Fibroblast of skin of back (primary cell): ENCODE measurements around the gene NPAT. TPM values are rescaled to one million over a fixed set of nuclear protein-coding genes. Genes with fewer than 3 reads are reported as not detected.

Experiments
- DNase-seq: peaks from one replicate; pipeline ENCODE4 v3.0.0-alpha.2; 2013
- polyA plus RNA-seq, 2 experiments: library from polyadenylated mRNA; unstranded; fragments of 120-200 nt; gene quantifications; one replicate each; pipeline ENCODE4 v1.2.1, GENCODE V29; 2013; ENCODE audit not compliant: insufficient read length in 2 of 2

NPAT gene
- polyA plus RNA-seq (2013, experiment 1 of 2; ENCODE audit: insufficient read length): 6.7 TPM
- polyA plus RNA-seq (2013, experiment 2 of 2; ENCODE audit: insufficient read length): 5.4 TPM

DNA sequence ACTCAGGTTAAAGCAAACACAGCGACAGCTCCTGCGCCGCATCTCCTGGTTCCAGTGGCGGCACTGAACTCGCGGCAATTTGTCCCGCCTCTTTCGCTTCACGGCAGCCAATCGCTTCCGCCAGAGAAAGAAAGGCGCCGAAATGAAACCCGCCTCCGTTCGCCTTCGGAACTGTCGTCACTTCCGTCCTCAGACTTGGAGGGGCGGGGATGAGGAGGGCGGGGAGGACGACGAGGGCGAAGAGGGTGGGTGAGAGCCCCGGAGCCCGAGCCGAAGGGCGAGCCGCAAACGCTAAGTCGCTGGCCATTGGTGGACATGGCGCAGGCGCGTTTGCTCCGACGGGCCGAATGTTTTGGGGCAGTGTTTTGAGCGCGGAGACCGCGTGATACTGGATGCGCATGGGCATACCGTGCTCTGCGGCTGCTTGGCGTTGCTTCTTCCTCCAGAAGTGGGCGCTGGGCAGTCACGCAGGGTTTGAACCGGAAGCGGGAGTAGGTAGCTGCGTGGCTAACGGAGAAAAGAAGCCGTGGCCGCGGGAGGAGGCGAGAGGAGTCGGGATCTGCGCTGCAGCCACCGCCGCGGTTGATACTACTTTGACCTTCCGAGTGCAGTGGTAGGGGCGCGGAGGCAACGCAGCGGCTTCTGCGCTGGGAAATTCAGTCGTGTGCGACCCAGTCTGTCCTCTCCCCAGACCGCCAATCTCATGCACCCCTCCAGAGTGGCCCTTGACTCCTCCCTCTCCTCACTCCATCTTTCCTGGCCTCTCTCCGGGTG lies at the start of gene NPAT, which contains the start of gene ATM:
Gene NPAT, minus strand, starts transcription at position 65 of the 774 bp plus-strand sequence. CDS start 102 bp downstream, outside the sequence.
Gene ATM, plus strand, starts transcription at position 494 of the 774 bp plus-strand sequence. CDS start 4,558 bp downstream, outside the sequence.
- DNase-seq: peak; percentile 99

DNA sequence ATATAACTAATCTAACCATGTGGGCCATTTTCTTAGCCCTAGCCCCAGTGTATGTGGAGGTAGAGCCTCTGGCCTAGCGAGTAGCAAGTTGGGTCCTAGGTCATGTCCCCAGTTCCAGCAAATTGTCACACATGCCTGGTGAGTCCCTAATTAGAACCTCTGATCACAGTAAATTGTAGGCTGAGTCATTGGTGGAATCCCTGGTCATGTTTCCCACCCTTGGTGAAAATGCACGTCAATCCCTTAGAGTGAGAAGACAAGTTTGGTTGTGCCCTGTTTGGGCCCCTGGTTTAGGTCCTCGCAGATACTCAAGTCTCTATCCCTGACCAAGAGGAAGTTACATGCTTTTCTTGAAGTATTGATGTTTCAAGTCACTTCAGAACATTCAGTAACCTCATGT lies 47.1 kb upstream of the NPAT start:
- DNase-seq: no peak

DNA sequence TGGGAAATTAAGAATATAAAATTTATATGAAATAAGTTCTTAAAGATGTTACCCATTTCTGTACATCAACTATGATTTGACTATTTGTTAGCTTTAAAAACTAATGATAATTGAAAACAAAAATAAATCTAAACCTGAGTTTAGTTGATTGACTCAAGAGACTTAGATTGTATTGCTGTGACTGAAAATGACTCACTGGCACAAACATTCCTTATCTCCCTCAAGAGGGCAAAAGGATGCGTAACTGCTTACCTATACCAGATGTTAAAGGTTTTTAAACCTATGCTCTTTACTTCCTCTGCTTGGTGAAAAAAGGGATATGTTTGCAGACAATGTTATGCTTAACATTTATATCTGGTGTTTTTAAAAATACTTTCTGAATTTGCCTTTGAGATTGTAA lies 30.7 kb upstream of the NPAT start:
- peak; percentile 2 for DNase-seq

DNA sequence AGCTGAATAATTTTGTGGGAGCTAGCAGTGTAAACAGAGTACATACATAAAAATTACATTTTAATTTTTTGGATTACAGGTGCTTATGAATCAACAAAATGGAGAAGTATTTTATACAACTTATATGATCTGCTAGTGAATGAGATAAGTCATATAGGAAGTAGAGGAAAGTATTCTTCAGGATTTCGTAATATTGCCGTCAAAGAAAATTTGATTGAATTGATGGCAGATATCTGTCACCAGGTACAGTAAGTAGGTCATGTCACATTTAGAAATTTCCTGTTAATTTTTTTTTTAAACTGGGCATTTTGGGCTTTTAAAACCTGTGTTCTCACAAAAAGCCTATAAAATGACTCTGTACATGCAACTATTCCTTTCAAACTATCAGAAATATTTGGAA lies 24.4 kb upstream of the NPAT start:
- DNase-seq: no peak

DNA sequence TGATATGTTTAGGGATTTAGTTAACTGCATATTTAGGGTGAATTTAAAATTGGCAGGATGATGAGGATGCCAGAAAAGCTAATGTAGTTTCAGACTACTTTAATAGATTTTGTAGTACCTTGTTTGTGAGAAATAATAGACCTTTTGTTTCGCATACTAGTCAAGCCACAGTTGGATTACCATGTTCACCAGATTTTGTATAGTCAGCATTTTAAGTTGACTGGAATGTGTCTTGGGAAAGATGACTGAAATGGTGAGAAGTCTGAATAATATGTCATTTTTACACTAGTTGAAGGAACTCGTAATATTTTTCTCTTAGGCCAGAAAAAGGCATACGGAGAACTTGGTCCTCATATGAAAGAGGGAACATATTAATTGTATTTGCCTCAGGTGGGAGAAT lies 23.9 kb upstream of the NPAT start:
- no peak for DNase-seq

DNA sequence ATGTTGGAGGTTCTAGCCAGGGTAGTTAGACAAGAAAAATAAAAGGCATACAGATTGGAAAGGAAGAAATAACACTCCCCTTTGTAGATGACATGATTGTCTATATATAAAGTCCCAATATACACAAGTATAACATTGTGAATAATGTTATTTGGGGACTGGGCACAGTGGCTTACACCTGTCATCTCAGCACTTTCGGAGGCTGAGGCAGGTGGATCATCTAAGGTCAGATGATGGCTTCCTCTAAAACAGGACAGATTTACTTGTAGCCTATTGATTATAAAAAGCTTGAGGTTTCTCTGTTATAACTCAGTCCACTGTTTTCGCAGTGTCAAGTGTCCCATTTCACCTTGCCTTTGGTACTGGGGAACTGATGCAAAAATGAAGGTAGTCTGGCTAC lies 20.0 kb upstream of the NPAT start:
- DNase-seq: no peak

DNA sequence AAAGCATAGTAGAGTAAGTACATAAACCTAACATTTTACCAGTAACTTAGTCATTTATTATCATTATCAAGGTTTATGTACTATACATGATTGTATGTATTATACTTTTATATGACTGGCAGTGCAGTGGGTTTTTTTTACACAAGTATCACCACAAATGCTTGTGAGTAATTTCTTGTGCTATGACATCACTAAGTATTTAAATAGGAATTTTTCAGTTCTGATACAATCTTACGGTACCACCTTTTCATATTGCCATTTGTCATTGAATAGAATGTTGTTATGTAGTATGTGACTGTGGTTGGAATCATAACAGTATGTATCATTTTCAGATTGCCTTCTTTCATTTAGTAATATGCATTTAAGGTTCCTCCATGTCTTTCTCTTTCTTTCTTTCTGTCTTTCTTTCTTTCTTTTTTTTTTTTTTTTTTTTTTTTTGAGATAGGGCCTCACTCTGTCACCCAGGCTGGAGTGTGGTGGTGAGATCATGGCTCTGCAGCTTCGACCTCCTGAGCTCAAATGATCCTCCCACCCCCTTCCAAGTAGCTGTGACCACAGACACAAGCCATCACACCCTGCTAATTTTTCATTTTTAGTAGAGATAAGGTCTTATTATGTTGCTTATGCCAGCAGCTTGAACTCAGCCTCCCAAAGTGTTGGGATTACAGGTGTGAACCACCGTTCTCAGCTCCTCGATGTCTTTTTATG lies 19.0 kb upstream of the NPAT start:
- DNase-seq: no peak

DNA sequence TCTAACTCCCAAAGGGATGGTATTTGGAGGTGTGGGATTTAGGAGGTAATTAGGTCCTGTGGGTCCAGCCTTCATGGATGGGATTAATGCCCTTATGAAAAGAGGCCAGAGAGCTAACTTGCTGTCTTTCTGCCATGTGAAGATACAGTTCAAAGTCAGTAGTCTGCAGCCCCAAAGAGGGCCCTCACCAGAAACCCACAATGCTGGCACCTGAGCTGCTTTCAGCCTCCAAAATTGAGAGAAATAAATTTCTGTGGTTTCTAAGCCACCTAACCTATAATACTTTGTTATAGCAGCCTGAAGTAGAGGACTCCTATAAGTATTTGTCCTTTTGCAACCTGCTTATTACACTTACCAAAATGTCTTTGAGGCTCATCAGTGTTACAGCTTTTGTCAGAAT lies 16.6 kb upstream of the NPAT start:
- no peak for DNase-seq

DNA sequence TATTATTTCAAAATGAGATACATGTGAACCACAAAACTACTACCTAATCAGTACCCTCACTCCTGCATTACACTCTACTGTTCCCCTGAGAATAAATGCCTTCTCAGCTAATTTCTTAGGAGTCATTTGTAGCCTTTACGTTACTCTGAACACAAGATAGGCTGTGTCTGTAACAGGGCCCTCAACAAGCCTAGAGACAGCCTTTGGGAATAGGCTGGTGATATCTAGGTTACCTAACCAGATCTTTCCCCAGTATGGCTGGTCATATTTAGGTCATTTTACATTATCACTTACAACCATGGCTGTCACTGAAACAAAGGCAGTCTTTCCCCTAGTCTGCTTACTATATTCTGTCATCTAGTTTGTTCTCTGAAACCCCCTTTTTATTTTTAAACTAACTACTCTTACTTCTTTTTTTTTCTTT lies 14.6 kb upstream of the NPAT start:
- DNase-seq: no peak

DNA sequence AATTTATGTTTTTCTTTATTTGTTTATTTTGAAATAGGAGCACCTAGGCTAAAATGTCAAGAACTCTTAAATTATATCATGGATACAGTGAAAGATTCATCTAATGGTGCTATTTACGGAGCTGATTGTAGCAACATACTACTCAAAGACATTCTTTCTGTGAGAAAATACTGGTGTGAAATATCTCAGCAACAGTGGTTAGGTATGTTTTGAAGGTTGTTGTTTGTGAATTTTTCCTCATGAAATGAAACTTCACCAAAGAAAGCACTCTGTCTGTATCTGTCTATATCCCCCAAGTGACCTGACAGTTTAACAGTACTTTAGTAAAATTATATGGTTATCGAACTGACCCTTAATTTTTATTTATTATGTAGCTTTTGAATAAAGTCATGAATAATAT lies 13.2 kb upstream of the NPAT start:
- DNase-seq: no peak

DNA sequence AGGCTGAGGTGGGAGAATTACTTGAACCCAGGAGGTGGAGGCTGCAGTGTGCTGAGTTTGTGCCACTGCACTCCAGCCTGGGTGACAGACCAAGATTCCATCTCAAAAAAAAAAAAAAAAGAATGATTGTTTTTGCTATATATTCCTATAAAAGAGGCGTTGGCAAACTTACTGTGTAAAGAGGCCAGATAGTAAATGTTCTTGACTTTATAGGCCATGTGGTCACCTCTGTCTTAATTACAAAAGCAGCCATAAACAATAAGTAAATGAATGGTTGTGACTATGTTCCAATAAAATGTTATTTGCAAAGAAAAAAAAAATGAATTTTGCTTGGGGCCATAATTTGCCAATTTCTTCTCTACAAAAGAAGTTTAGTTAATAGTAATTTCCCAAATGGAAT lies 12.8 kb upstream of the NPAT start:
- DNase-seq: no peak

DNA sequence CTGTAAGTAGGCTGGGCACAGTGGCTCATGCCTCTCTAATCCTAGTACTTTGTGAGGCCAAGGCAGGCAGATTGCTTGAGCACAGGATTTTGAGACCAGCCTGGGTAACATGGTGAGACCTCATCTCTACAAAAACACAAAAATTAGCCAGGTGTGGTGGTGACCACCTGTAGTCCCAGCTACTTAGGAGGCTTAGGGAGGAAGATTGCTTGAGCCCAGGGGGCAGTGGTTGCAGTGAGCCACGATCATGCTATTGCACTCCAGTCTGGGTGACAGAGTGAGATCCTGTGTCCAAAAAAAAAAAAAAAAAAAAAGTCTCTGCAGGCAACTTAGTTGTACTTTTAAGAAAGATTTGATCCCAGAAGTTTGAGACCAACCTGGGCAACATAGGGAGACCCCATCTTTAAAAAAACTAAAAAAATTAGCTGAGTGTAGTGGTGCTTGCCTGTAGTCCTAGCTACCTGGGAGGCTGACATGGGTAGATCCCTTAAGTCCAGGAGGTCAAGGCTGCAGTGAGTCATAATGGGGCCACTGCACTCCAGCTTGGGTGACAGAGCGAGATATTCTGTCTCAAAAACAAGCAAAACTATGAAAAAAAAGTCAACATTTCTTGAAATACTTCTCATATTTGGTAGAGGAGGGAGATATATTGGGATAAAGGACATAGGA lies 11.0 kb upstream of the NPAT start:
- no peak for DNase-seq

DNA sequence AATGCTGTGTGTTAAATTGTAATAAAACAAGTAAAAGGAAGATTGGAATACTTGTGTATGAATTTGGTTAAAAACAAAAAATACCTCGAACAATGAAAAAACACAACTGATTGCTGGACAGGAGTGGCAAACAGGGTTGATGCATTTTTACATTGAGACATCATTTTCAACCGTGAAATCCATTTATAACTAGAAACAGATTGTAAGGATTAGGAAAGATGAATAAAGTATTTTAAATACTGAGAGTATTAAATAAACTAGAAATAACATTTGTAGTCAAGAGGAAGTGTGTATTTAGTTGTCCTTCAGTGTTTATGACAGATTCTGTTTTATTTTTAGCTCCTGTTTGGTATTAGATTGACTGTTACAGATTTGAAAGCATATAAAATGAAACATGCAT lies 5.8 kb upstream of the NPAT start:
- DNase-seq: no peak

DNA sequence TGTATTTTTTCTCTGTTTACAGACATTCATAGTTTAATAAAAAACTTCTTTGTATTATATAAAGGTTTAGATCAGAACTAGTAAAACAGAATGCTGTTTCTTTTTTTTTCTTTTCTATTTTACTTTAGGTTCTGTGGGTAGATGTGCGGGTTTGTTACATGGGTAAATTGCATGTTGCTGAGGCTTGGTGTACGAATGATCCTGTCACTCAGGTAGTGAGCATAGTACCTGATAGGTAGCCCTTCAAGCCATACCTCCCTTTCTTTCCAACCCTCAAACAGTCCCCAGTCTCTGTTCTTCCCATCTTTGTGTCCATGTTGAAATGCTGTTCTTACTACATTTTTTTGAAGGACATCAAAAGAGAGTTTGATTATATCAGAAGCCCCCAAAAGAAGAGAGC lies 3.6 kb upstream of the NPAT start:
- DNase-seq: no peak

DNA sequence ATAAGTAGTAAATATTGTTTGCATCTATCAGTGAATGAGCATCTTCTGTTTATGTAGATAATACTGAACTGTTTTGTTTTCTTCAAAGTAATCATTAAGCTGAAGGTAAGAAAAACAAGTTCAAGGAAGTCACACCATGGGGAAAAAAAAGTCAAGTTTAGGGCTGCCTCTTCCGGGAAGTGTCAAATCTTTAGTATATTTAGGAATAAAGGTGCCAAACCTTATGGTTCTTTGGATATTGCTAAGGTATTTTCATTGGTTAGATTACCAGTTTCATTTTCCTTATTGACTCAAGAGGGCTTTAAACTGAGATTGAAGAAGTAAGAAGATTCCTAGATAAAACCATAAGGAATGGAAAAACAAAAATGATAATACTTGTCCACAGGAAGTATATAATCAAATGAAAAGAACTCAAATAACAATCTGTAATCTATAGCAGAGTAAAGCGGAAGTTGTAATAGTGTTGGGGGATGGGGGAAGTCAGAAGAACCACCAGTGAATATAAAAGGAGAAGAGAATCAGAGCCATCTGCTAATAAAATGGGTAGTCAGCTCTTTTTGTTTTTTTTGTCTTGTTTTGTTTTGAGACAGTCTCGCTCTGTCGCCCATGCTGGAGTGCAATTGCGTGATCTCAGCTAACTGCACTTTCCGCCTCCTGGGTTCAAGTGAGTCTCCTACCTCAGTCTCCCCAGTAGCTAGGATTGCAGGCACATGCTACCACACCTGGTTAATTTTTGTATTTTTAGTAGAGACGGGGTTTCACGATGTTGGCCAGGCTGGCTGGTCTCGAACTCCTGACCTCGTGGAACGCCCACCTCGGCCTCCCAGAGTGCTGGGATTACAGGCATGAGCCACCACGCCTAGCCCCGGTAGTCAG lies 2.7 kb upstream of the NPAT start:
- DNase-seq: peak; percentile 1

DNA sequence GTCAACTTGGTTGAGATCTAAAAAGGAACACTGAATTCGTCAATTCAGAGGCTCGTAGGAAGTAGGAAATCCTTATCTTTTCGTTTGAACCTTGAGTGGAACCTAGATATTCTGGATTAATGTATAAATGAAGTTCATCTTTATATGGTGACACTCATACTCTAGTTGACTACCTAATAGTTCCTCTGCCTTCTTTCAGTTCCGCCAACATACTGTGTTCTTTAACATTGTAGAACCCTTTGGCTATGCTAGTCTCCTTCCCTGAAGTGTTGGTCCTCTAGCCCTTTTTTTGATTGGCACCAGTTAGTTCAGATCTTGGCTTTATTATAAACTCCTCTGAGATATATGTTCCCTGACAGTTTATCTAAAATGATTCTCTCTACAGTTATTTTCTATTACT lies 1.9 kb upstream of the NPAT start:
- no peak for DNase-seq

DNA sequence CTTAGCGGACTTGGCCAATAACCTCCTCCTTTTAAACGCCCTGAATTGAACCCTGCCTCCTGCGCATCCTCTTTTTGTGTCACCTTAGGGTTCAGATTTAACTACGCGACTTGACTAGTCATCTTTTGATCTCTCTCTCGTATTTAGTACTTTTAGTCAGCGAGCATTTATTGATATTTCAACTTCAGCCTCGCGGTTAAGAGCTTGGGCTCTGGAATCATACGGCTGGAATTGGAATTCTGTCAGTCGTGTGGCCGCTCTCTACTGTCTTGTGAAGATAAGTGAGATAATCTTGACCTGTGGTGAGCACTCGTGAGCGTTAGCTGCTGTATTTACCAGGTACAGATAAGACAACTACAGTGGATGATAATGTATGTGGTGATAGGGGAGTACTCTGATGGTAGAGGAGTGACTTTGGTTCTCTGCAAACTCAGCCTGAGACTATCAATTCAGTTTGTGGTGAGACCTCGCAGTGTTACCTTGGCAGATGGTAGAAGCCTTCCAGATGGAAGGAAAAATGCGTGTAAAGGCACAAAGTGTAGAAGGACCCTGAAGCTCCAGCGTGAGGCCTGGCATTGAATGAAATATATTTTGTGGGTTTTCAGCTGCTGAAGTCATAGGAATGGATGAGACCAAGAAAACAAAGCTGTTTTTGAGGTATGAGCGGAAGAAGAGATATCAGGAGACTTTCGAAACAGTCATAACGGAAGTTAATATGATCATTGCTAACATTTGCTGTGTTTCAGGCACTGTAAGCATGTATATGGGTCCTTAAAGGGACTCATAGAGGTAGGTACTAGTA lies 1.1 kb upstream of the NPAT start:
- peak; percentile 3 for DNase-seq

DNA sequence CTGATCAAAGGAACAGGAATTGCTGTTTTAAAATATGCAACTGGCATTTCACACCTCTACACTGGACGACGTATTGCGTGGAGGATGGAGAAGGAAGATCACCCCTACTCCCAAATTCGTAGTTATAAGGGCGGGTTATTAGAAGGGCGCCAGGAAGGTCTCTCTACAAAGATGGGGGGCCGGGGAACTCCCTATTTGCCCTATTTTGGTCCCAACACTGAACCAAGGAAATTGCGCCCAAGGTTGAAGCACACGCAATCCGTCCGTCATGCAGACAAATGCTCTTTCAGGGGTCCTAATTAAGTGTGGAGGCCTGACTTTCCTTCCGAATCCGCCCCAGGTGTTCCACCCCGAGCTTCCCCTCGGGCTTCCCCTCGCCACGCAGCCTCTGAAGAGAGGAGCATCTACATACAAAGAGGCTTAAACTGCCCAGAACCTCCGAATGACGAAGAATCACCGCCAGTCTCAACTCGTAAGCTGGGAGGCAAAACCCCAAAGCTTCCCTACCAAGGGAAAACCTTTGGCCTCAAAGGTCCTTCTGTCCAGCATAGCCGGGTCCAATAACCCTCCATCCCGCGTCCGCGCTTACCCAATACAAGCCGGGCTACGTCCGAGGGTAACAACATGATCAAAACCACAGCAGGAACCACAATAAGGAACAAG lies 396 bp downstream of the NPAT start:
- DNase-seq: no peak

DNA sequence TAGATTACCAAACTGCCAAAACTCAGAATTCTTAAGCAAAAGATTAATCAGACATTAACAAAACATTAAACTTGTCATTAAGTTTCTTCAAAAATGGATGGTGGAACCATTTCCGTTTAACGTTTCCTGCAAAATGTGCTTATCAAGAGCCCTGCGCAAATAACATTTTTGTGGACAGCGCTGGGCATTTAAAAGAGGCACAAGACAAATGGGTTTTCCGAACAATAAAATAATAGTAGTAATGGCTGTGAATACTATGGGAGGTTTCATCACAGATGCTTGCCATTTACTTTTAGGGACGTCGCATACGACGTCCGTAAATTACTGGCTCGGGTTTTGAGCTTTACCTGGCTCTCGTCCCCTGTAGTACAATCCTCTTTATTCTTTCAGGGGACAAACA lies 1.1 kb downstream of the NPAT start:
- peak; percentile 21 for DNase-seq

DNA sequence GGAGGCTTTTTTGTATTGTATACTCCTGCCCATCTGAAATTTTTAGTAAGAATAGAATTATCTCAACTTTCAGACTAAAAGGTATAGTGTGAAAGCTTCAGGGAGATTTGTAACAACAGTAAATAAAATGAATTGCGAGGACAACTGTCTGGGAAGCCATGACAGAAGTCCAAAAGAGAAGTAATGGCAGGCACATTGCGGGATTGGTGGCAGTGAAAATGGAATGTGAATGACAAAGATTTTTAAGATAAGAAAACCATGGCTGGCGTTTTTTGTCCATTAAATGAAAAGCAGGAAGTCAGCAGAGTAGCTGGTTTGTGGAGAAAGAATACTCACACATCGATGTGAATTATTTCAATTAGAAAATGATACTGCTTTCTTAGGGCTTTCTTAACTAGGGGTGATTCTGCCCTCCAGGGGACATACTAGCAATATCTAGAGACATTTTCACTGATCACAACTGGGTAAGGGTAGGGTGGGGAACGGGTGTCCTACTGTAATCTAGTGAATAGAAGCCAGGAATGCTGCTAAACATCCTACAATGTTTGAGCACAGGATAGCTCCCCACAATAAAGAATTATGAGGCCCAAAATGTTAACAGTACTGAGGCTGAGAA lies 1.6 kb downstream of the NPAT start:
- peak; percentile 4 for DNase-seq
